BJ (cell line): ENCODE results near the gene RNF14. TPM values are rescaled to one million over a fixed set of nuclear protein-coding genes. Genes with fewer than 3 reads are reported as not detected.

ENCODE experiments used
- CTCF ChIA-PET: fragments of 350-600 bp; formaldehyde crosslinking; extraction: SDS; loops from one replicate; lab custom pipeline; 2021; ENCODE audit warnings: antibody characterized with exemption, inconsistent platforms; lab: Yijun Ruan, JAX
- POLR2A ChIA-PET: fragments of 300-600 bp; sonication (Branson Sonifier 250); formaldehyde crosslinking; extraction: SDS; loops from one replicate; lab custom pipeline; 2021; ENCODE audit warnings: antibody characterized with exemption; lab: Charles Lee
- DNase-seq: peaks from one replicate; pipeline ENCODE4 v3.0.0-alpha.2; 2011; ENCODE audit warnings: low read depth
- H3K27me3 ChIP-seq: 2 replicates; pipeline ENCODE4 v1.6.0; 2011; ENCODE audit warnings: low read length; ENCODE audit not compliant: control insufficient read depth, insufficient read depth
- H3K36me3 ChIP-seq: 2 replicates; pipeline ENCODE4 v1.5.1; 2011; ENCODE audit warnings: low read length; ENCODE audit not compliant: control insufficient read depth, insufficient read depth
- H3K4me3 ChIP-seq: 2 replicates; pipeline ENCODE4 v1.5.1; 2011; ENCODE audit warnings: low read depth, mild to moderate bottlenecking, control low read depth, low read length
- polyA plus RNA-seq: library from polyadenylated mRNA; depleted of rRNA; stranded (reverse); fragments of >200 nt; gene quantifications from 2 replicates; pipeline ENCODE4 v1.2.3, GENCODE V29; 2011
- TF ChIP-seq, protein P1 (sequence below): IDR thresholded peaks from 2 replicates; pipeline ENCODE4 v1.5.1; 2011; ENCODE audit warnings: low read depth, mild to moderate bottlenecking, control low read depth, inconsistent platforms, low read length, moderate library complexity; ENCODE audit not compliant: insufficient read depth

RNF14 gene
- polyA plus RNA-seq, 1 experiment: 27.2 TPM

DNA sequence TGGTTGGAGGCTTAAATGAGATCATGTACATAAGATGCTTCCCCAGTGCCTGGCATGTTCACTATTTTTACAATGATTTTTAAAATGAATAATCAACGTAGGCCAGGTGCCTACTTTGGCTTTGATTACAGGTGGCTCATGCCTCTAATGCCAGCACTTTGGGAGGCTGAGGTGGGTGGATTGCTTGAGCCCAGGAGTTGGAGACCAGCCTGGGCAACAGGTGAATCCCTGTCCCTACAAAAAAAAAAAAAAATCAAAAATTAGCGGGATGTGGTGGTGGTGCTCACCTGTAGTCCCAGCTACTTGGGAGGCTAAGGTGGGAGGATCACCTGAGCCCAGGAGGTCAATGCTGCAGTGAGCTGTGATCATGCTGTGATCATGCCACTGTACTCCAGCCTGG, 20.1 kb upstream of the RNF14 start:
- Histone ChIP-seq H3K36me3 (no peaks in the 10 kb centered on the region), H3K27me3 (peaks cover 2% of the 10 kb centered on the region; the same call in 1 of the 2 replicates), H3K4me3 (no peak overlapping the region)
- ChIA-PET CTCF (interaction anchor here (1.4 kb wide), 1 partner anchor 19 kb away, joined by 3 read pairs; no protein-coding TSS in a partner anchor), POLR2A (no interaction called here)
- no peak for DNase-seq
- TF ChIP-seq, protein P1, sequence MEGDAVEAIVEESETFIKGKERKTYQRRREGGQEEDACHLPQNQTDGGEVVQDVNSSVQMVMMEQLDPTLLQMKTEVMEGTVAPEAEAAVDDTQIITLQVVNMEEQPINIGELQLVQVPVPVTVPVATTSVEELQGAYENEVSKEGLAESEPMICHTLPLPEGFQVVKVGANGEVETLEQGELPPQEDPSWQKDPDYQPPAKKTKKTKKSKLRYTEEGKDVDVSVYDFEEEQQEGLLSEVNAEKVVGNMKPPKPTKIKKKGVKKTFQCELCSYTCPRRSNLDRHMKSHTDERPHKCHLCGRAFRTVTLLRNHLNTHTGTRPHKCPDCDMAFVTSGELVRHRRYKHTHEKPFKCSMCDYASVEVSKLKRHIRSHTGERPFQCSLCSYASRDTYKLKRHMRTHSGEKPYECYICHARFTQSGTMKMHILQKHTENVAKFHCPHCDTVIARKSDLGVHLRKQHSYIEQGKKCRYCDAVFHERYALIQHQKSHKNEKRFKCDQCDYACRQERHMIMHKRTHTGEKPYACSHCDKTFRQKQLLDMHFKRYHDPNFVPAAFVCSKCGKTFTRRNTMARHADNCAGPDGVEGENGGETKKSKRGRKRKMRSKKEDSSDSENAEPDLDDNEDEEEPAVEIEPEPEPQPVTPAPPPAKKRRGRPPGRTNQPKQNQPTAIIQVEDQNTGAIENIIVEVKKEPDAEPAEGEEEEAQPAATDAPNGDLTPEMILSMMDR: no peak

DNA sequence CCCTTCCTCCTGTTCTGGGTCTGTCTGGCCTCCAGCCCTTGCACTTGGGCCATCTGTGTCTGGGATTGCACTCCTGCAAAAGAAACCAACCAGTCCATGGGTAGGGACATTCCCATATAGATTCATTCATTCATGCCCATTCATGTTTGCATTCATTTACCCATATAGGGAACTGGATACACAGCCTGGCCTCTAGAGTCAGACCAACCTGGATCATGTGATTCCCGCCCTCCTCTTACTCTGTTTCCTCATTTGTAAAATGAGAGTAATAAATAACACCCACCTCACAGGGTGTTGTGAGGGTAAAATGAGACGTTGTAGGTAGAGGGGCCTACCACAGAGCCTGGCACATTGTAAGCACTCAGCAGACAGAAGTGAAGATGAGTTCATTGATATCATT, 19.4 kb upstream of the RNF14 start:
- CTCF ChIA-PET: interaction anchor here (1.6 kb wide), 1 partner anchor 8 kb away, joined by 6 read pairs; no protein-coding TSS in a partner anchor

DNA sequence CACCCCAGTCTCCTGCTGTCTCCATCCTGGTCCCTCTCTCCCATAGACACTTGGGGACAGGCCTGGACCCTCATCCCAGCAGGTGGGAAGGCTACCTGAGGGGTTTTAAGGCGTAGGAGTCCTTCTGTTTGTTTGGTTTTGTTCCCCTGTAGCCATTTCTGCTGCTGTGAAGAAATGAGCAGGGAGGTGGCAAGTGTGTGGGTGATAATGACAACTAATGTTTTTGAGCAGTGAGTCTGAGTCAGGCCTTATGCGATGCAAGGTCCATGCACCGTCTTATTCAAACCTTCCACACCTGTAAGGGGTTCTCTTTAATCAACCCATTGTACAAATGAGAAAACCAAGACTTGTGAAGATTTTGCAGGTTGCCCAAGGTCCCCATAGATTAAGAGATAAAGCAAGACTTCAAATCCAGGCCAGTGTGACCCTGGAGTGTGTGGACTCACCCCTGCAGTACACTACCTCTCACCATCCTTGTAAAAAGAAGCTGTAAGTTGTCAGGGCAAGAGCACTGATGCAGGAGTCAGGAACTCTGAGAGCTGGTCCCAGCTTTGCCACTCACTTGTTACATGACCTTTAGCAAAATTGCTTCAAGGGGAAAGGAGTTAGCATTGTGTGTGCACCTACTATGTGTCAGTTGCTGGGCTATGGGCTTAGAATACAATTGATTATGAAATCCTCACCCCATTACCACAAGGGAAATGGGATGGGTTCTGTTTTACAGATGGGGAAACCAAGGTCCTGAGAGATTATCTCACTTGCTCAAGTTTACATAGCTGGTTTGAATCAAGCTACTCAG, 18.5 kb upstream of the RNF14 start:
- H3K36me3 ChIP-seq: no peaks in the 10 kb centered on the region
- peaks cover 2% of the 10 kb centered on the region; the same call in 1 of the 2 replicates for H3K27me3 ChIP-seq
- TF ChIP-seq, protein P1: no peak
- ChIA-PET POLR2A (no interaction called here), CTCF (interaction anchor here (1.2 to 1.8 kb wide), 6 partner anchors 9 to 258 kb away, joined by 3 to 11 read pairs (median 4); partner anchors contain the start of gene DELE1)
- H3K4me3 ChIP-seq: no peak overlapping the region
- no peak for DNase-seq

More for the DNA sequence above, 19.4 kb upstream of the RNF14 start:
- no peak for DNase-seq
- no peak overlapping the region for H3K4me3 ChIP-seq
- POLR2A ChIA-PET: no interaction called here
- no peaks in the 10 kb centered on the region for H3K36me3 ChIP-seq
- peaks cover 2% of the 10 kb centered on the region; the same call in 1 of the 2 replicates for H3K27me3 ChIP-seq
- TF ChIP-seq, protein P1: no peak

DNA sequence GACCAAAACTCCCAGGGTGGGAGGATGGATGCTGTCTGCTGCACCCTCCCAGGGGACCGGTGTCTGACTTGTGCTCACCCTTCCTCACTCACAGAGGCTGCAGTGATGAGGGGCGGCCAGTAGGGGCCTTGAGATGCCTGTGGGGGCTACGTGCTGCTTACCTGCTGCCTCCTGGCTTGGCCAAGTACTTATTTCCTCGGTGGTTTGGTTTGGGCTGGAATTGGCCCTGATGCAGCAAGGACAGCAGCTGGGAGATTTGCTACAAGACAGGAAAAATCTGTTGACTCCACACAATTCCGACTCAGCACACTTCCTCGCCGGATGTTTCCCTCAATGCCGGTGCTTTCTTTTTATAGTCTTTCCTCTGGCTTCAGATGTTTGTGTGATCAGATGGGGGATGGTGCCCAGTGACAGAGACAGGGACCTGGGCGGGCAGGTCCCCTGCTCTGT, 17.5 kb upstream of the RNF14 start:
- CTCF ChIA-PET: interaction anchor here (1.2 to 1.8 kb wide), 5 partner anchors 9 to 259 kb away, joined by 3 to 11 read pairs (median 4); partner anchors contain the start of gene DELE1

DNA sequence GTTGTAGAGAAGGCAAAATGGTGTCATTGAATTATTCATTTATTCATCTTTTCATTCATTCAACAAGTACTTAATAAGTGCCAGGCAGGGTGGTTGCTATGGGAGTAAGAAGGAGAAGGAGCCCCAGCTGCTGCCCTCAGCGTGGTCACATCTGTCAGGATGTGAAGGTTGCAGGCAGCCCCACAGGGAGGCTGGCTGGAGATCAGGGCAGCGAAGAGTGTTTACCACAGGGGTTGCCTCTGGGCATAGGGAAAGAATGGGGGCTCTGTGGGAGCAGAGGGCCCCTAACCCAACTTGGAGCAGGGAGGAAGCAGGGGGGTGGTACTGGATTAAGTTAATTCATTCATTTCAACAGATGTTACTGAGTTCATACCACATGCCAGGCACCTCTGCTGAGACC, 16.9 kb upstream of the RNF14 start:
- H3K27me3 ChIP-seq: peaks cover 2% of the 10 kb centered on the region; the same call in 1 of the 2 replicates
- no peaks in the 10 kb centered on the region for H3K36me3 ChIP-seq
- no peak overlapping the region for H3K4me3 ChIP-seq
- no peak for DNase-seq
- TF ChIP-seq, protein P1: no peak
- CTCF ChIA-PET: interaction anchor here (1.8 to 13.2 kb wide), 2 partner anchors 9 to 256 kb away, joined by 11 to 293 read pairs; no protein-coding TSS in a partner anchor
- POLR2A ChIA-PET: no interaction called here

More for the DNA sequence above, 17.5 kb upstream of the RNF14 start:
- DNase-seq: no peak
- TF ChIP-seq, protein P1: peak; percentile 47
- H3K4me3 ChIP-seq: no peak overlapping the region
- POLR2A ChIA-PET: no interaction called here
- H3K36me3 ChIP-seq: no peaks in the 10 kb centered on the region
- H3K27me3 ChIP-seq: peaks cover 2% of the 10 kb centered on the region; the same call in 1 of the 2 replicates
